K562 (cell line): ENCODE data around the gene NXT1.

Source experiments
- CTCF ChIP-seq, 3 experiments: IDR thresholded peaks in 2 of 3; conservative IDR thresholded peaks in 1 of 3; 2 replicates each; pipeline ENCODE4 v1.5.1; 2011 to 2012; ENCODE audit warnings: low read length in 3 of 3, mild to moderate bottlenecking in 3 of 3, control low read depth in 2 of 3, improper control_type of control experiment in 1 of 3, inconsistent platforms in 1 of 3, low read depth in 1 of 3, mixed read lengths in 1 of 3, moderate library complexity in 1 of 3; ENCODE audit not compliant: insufficient read depth in 2 of 3
- EZH2 ChIP-seq: IDR thresholded peaks from 2 replicates; pipeline ENCODE4 v1.6.1; 2012; ENCODE audit warnings: low read depth, mild to moderate bottlenecking, inconsistent platforms, low read length, borderline replicate concordance
- MAZ ChIP-seq, 2 experiments: fragments of 450-650 bp in 1 of 2; sonication (generic) in 1 of 2; formaldehyde crosslinking; IDR thresholded peaks in 1 of 2; conservative IDR thresholded peaks in 1 of 2; 2 replicates each; pipeline versions ENCODE4 v1.4.0 to v1.5.0; 2020; ENCODE audit warnings: mild to moderate bottlenecking in 1 of 2, missing genetic modification reagents in 1 of 2
- ZNF785 ChIP-seq: fragments of 250-450 bp; sonication (Bioruptor Pico); IDR thresholded peaks from 2 replicates; pipeline ENCODE4 v1.4.0; 2020; ENCODE audit warnings: mild to moderate bottlenecking
- ZNF830 ChIP-seq: fragments of 250-450 bp; sonication (Bioruptor Pico); IDR thresholded peaks from 2 replicates; pipeline ENCODE4 v1.5.0; 2021; ENCODE audit warnings: mild to moderate bottlenecking
- TF ChIP-seq, protein P1 (sequence below), 2 experiments: fragments of 450-650 bp in 1 of 2; sonication (generic) in 1 of 2; formaldehyde crosslinking in 1 of 2; IDR thresholded peaks in 1 of 2; conservative IDR thresholded peaks in 1 of 2; 2 replicates each; pipeline versions ENCODE4 v1.6.1 to v1.8.1; 2016 to 2023; ENCODE audit warnings: mild to moderate bottlenecking in 2 of 2, moderate library complexity in 2 of 2, inconsistent platforms in 1 of 2, missing genetic modification reagents in 1 of 2
- TF ChIP-seq, protein P2 (sequence below): sonication (generic); formaldehyde crosslinking; IDR thresholded peaks from 2 replicates; pipeline ENCODE4 v1.8.1; 2023; ENCODE audit warnings: mild to moderate bottlenecking, missing genetic modification reagents
- TF ChIP-seq, protein P3 (sequence below): sonication (generic); formaldehyde crosslinking; IDR thresholded peaks from 2 replicates; pipeline ENCODE4 v1.8.0; 2023; ENCODE audit warnings: mild to moderate bottlenecking, missing genetic modification reagents

- TF ChIP-seq ZNF785 (CRISPR knock-in tag): no peak
- TF ChIP-seq, protein P1, sequence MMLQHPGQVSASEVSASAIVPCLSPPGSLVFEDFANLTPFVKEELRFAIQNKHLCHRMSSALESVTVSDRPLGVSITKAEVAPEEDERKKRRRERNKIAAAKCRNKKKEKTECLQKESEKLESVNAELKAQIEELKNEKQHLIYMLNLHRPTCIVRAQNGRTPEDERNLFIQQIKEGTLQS (IDR thresholded peaks at IDR 0.05): no peak
- TF ChIP-seq, protein P1 (CRISPR knock-in tag; conservative IDR thresholded peaks at IDR 0.05): no peak
- TF ChIP-seq, protein P2, sequence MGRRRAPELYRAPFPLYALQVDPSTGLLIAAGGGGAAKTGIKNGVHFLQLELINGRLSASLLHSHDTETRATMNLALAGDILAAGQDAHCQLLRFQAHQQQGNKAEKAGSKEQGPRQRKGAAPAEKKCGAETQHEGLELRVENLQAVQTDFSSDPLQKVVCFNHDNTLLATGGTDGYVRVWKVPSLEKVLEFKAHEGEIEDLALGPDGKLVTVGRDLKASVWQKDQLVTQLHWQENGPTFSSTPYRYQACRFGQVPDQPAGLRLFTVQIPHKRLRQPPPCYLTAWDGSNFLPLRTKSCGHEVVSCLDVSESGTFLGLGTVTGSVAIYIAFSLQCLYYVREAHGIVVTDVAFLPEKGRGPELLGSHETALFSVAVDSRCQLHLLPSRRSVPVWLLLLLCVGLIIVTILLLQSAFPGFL (CRISPR knock-in tag): no peak
- TF ChIP-seq ZNF830 (CRISPR knock-in tag): no peak
- no peak for TF ChIP-seq CTCF (IDR thresholded peaks at IDR 0.05 in 2 of 3, conservative IDR thresholded peaks at IDR 0.05 in 1 of 3; ENCODE audit: insufficient read depth in 2 of 3, low read depth in 1 of 3, low read length in 3 of 3)
- no peak for TF ChIP-seq EZH2
- TF ChIP-seq, protein P3, sequence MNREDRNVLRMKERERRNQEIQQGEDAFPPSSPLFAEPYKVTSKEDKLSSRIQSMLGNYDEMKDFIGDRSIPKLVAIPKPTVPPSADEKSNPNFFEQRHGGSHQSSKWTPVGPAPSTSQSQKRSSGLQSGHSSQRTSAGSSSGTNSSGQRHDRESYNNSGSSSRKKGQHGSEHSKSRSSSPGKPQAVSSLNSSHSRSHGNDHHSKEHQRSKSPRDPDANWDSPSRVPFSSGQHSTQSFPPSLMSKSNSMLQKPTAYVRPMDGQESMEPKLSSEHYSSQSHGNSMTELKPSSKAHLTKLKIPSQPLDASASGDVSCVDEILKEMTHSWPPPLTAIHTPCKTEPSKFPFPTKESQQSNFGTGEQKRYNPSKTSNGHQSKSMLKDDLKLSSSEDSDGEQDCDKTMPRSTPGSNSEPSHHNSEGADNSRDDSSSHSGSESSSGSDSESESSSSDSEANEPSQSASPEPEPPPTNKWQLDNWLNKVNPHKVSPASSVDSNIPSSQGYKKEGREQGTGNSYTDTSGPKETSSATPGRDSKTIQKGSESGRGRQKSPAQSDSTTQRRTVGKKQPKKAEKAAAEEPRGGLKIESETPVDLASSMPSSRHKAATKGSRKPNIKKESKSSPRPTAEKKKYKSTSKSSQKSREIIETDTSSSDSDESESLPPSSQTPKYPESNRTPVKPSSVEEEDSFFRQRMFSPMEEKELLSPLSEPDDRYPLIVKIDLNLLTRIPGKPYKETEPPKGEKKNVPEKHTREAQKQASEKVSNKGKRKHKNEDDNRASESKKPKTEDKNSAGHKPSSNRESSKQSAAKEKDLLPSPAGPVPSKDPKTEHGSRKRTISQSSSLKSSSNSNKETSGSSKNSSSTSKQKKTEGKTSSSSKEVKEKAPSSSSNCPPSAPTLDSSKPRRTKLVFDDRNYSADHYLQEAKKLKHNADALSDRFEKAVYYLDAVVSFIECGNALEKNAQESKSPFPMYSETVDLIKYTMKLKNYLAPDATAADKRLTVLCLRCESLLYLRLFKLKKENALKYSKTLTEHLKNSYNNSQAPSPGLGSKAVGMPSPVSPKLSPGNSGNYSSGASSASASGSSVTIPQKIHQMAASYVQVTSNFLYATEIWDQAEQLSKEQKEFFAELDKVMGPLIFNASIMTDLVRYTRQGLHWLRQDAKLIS: no peak
- TF ChIP-seq MAZ (CRISPR knock-in tag; conservative IDR thresholded peaks at IDR 0.05 in 1 of 2, IDR thresholded peaks at IDR 0.05 in 1 of 2): no peak
Observed at GRCh38 chr20:23396950-23397627, 46.5 kb downstream of the NXT1 start.
